Measurements from ENCODE around the gene PAFAH1B1.
"Not testable (repeated sequence)": the region's sequence is repeated elsewhere in the genome, so short reads cannot be mapped to it uniquely, and the experiment has no call there.

The PAFAH1B1 gene

GRCh38 chr17:2594722-2595599, 1.5 kb downstream of the PAFAH1B1 start:
- DNase-seq (ENCODE audit: low spot score): no peak

GRCh38 chr17:2595716-2596115, 2.3 kb downstream of the PAFAH1B1 start:
- DNase-seq (ENCODE audit: low spot score): no peak

- peak; percentile 24 for DNase-seq (ENCODE audit: low spot score)
These were observed 4.7 kb downstream of the PAFAH1B1 start for GRCh38 chr17:2598166-2598565.

- no peak for DNase-seq (ENCODE audit: low spot score)
These were observed 9.2 kb downstream of the PAFAH1B1 start for GRCh38 chr17:2602597-2603017.

GRCh38 chr17:2608350-2608913, 15.0 kb downstream of the PAFAH1B1 start:
- DNase-seq (ENCODE audit: low spot score): no peak

GRCh38 chr17:2609091-2609490, 15.6 kb downstream of the PAFAH1B1 start:
- DNase-seq (ENCODE audit: low spot score): no peak

GRCh38 chr17:2610195-2611175, 17.0 kb downstream of the PAFAH1B1 start:
- no peak for DNase-seq (ENCODE audit: low spot score)

- DNase-seq (ENCODE audit: low spot score): no peak
These were observed 18.2 kb downstream of the PAFAH1B1 start for GRCh38 chr17:2611627-2612026.

GRCh38 chr17:2612630-2613029, 19.2 kb downstream of the PAFAH1B1 start:
- DNase-seq (ENCODE audit: low spot score): no peak

GRCh38 chr17:2613089-2613808, 19.8 kb downstream of the PAFAH1B1 start:
- no peak for DNase-seq (ENCODE audit: low spot score)

GRCh38 chr17:2615882-2616281, 22.4 kb downstream of the PAFAH1B1 start:
- no peak for DNase-seq (ENCODE audit: low spot score)

GRCh38 chr17:2621241-2621640, 27.8 kb downstream of the PAFAH1B1 start:
- no peak for DNase-seq (ENCODE audit: low spot score)

- not testable (repeated sequence) for DNase-seq (ENCODE audit: low spot score)
These were observed 28.5 kb downstream of the PAFAH1B1 start for GRCh38 chr17:2621951-2622405.

- DNase-seq (ENCODE audit: low spot score): not testable (repeated sequence)
These were observed 29.4 kb downstream of the PAFAH1B1 start for GRCh38 chr17:2622721-2623301.

- no peak for DNase-seq (ENCODE audit: low spot score)
These were observed 30.9 kb downstream of the PAFAH1B1 start for GRCh38 chr17:2624292-2624731.

- not testable (repeated sequence) for DNase-seq (ENCODE audit: low spot score)
These were observed 33.3 kb downstream of the PAFAH1B1 start for GRCh38 chr17:2626626-2627219.

- DNase-seq (ENCODE audit: low spot score): not testable (repeated sequence)
These were observed 35.5 kb downstream of the PAFAH1B1 start for GRCh38 chr17:2628922-2629321.

GRCh38 chr17:2631211-2631610, 37.8 kb downstream of the PAFAH1B1 start:
- no peak for DNase-seq (ENCODE audit: low spot score)

GRCh38 chr17:2634361-2634960, 41.0 kb downstream of the PAFAH1B1 start:
- DNase-seq (ENCODE audit: low spot score): peak; percentile 93

GRCh38 chr17:2635241-2635640, 41.8 kb downstream of the PAFAH1B1 start:
- peak; percentile 9 for DNase-seq (ENCODE audit: low spot score)

Data from kidney tubule cell (primary cell).